Effector CD8-positive, alpha-beta T cell (primary cell): ENCODE data around the gene STT3A.
"Not testable (repeated sequence)": the region's sequence is repeated elsewhere in the genome, so short reads cannot be mapped to it uniquely, and the experiment has no call there.

Experiments
- DNase-seq: peaks from one replicate; lab custom pipeline; 2025; lab: John Stamatoyannopoulos, UW
- total RNA-seq, 4 experiments: gene quantifications; one replicate each; lab custom pipeline; 2026; lab: John Stamatoyannopoulos, UW

The STT3A gene
- total RNA-seq: 90.0 to 104 (median 93.9) reads per million in 4 experiments

DNA sequence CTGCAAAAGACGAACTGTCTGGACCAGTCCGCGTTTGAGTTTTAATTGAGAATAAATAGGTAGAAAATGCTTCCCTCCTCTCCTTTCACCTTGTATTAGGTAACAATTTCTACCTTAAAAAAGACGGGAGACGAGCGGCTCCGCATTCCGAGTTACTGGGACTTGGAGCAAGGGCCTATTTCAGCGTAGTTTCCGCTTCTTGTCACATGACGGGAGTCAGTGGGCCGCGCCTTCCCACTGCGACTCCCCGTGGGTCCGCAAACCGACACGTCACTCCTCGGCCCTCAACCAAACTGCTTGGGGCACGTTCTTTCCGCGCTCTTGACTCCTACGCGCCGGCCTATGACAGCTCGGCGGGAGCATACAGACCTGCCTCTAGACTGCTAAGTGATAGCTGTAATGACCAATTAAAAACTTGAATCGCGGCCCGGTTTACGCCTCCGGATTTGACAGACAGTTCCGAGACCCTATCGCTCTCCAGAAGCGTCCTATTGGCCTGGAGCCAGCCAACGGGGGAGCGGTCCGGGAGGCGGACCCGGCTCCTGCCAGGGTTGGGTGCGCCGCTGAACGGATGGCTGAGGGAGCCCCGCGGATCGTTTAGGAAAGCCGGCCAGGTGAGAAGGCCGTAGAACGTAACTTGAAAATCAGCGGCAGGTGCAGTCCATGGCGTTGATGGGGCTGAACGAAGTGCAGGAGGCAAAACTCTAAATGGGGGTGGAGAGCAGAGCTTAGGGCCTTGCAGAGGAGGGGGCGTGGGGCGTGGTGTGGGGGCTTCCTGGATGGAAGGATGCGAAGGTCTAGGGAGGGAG is at the start of gene STT3A:
TSS of gene STT3A (plus strand) at position 548 of the 809 bp plus-strand sequence. CDS start 3,064 bp downstream, outside the sequence.
- DNase-seq: peak; percentile 98

DNA sequence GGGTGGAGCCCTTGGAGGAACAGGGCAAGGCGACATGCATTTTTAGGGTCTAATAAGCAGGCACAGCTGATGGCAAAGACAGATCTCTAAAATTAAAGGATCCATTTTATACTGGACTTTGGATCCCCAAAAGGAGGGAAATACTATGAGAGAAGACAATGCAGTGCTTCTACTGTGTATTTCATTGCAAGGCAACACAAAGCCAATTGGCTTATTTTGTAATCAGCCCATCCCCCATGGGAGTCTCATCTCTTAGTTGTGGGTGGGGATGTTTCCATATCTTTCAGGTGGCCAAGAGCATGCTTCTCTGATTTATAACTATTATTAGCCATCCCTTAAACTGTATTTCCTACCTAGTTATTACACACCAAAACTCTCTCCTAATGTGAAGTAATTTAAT is 41.9 kb upstream of the STT3A start:
- DNase-seq: no peak

DNA sequence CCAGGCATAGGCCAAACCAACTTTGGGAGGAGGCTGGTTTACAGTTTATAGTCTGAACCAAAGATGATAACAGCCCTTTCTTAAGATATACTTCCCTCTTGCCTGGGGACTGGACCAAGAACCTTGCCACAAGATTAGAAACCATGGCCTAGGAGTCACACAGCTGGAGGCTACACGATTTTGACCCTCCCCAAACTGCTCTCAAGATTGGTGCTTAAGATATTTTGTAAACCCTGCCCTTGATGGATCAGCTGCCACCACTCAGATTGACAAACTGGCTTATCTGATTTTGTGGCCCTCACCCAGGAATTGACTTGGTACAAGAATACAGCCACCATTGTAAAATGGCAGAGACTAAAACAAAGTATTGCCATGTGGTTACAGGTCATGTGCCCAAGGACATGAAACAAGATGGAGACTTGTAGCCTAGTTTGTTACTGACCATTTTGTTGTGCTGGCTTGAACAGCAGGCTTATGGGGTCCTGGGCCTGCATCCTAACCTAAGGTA is 40.8 kb upstream of the STT3A start:
- no peak for DNase-seq

GRCh38 chr11:125552927-125553326 is 39.7 kb upstream of the STT3A start:
- DNase-seq: no peak

- no peak for DNase-seq
These were observed 39.3 kb upstream of the STT3A start for GRCh38 chr11:125553357-125553756.

DNA sequence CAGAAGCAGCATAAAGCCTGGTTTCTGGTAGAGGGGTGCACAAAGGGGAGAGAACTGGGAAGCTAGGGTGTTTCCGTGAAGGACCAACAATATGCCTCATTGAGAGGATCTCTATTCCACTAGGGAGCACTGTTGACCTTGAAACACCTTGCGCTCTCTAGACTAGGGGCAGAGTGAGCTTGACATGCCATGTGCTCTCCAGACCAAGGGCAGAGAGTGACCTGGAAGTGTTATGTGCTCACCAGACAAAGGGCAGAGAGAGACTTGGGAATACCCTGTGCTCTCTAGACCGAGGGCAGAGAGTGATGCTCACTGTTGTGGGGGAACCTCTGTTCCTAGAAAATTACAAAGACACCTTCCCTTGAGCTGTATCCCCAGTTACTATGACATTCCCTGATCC is 38.6 kb upstream of the STT3A start:
- no peak for DNase-seq

- no peak for DNase-seq
These were observed 32.8 kb upstream of the STT3A start for GRCh38 chr11:125559888-125560287.

- DNase-seq: no peak
These were observed 30.7 kb upstream of the STT3A start for GRCh38 chr11:125561924-125562323.

DNA sequence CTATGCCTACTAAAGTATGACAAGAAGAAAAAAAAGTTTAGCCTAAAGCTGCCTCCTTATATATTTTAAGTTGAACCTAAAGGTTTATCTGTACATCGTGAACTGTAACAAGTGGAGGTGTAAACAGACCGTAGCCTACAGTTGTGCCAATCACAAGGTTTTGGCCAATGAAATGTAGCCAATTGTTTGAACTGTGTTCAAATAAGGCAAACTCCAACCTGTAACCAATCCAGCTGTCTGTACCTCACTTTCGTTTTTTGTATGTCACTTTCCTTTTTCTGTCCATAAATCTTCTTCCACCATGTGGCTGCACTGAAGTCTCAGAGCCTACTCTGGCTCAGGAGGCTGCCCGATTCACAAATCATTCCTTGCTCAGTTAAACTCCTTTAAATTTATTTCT is 30.2 kb upstream of the STT3A start:
- no peak for DNase-seq

DNA sequence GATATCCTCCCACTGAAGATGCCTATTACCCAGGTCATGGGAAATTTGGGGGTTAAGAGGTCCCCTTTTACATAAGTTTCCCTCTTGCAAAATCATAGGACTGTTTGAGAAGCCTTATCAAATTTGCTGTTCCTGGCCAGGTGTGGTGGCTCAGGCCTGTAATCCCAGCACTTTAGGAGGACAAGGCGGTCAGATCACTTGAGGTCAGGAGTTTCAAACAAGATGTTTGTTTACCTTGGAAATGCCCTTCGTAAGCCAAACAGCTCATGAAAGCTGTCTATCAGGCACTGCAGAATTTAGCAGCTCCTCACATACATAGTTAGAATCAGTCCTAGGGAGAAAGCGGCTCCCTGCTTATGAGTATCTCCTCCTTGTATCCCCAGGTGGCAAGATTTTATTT is 28.3 kb upstream of the STT3A start:
- no peak for DNase-seq

DNA sequence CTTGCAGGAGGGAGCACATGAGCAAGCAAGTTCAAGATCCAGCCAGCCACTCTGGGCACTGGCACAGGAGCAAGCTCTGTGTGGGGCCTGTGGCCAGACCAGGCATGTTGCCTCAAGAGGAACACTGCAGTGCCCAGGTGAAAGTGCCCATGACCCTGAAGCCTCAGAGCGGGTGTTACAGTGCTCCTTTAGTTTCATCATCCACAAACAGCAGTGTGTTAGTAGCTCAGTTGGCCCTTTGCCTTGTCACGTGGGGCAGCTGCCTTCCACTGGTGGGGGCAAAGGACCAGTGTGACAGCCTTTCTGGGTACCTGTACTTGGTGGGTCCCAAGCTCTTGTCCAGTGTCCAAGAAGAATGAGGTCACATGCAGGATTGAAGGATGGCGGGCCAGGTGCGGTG is 26.4 kb upstream of the STT3A start:
- DNase-seq: no peak

DNA sequence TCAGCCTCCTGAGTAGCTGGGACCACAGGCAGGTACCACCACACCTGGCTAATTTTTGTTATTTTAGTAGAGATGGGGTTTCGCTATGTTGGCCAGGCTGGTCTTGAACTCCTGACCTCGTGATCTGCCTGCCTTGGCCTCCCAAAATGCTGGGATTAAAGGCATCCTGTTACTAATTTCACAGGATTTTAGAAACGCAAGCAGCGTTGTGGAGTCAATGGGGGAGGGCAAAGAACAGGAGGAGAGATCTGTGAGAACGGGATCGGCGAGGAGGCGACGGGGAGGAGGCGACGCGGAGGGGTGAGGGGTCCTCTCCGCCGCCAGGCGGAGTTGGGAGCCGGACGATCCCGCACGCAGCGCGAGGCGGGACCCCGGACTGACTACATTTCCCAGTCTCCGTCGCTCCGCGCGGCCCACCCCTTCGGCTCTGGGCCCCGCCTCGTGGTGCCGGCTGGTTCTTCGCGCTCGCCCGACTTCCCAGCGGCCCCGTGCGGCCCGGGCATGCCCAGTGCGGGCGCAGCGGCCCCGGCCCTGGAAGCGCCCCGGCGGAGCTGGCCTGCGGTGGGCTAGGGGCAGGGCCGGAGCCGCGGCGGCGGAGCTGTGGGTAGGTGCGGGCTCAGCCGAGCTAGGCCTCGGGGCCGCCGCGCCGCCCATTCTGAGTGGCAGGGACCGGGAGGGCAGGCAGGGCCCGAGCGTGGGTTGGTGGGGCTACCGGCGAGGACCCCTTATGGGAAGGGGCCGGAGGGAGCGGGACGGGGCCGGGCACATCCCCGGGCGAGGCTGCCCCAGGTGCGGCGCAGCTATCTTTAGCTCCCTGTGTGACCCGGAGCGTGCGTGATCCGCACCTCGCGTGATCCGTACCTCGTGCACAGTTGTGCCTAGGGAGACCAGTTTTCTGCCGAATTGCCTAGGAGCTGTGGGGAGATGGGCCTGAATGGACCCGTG is 23.4 kb upstream of the STT3A start, which contains the start of gene EI24:
TSS of gene EI24 (plus strand) at position 508 of the 945 bp plus-strand sequence. CDS start 3,051 bp downstream, outside the sequence.
- DNase-seq: peak; percentile 79

DNA sequence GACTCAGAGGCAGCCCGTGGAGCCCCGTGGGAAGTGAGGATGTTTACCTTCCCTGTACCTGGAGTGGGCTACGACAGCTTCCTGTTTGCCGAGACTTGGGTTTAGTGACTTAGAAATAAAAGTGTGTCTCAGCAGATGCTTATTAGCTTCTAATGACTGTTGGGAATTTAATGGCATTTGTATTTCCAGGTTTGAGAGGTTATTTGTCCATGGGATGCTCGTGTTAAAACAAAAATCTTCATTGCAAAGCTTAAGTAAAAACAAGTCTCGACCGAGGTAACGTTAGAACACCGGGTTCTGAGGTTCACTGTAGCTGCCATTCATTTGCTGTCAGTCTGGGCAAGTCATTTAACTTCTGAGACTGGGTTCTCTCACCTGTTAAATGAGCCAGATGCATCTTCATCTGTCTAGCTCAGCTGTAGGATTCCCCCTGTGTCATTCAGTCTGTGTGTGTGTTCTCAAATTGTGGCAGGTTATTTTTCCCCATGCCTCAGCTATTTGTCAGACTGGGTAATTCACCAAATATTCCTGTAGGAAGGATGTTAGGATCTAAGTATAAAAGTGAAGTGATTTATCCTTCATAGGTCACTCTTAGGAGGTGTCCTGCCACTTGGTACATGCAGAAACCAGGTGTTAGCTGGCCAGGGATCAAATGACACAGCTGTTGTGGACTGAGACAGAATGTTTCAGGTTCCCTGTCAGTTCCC is 22.6 kb upstream of the STT3A start:
- no peak for DNase-seq

- DNase-seq: no peak
These were observed 21.7 kb upstream of the STT3A start for GRCh38 chr11:125570952-125571351.

DNA sequence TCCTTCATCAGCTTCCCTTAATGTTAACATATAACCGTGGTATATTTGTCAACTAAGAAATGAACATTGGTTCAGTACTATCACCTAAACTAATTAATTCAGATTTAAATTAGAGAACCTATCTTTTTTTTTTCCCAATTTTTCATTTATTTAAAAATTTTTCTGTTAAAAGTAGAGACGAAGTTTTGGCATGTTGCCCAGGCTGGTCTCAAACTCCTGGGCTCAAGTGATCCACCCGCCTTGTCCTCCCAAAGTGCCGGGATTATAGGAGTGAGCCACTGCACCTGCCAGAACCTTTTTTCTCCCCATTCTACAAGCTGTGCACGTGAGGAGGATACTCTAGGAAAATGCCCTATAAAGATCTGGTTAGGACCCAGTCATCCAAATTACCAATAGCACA is 19.7 kb upstream of the STT3A start:
- no peak for DNase-seq

DNA sequence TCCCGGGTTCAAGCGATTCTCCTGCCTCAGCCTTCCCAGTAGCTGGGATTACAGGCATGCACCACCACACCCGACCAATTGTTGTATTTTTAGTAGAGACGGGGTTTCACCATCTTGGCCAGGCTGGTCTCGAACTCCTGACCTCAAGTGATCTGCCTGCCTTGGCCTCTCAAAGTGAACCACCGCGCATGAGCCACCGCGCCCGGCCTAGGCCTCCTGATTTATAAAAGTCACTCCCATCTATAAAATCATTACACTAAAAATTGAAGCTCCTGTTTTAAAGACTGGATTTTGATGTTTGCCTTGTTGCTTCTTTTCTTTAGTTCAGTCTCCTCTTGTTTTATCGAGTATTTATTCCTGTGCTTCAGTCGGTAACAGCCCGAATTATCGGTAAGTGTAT is 15.5 kb upstream of the STT3A start:
- DNase-seq: not testable (repeated sequence)

- DNase-seq: no peak
These were observed 13.9 kb upstream of the STT3A start for GRCh38 chr11:125578783-125579182.

GRCh38 chr11:125579811-125580210 is 12.8 kb upstream of the STT3A start:
- no peak for DNase-seq

DNA sequence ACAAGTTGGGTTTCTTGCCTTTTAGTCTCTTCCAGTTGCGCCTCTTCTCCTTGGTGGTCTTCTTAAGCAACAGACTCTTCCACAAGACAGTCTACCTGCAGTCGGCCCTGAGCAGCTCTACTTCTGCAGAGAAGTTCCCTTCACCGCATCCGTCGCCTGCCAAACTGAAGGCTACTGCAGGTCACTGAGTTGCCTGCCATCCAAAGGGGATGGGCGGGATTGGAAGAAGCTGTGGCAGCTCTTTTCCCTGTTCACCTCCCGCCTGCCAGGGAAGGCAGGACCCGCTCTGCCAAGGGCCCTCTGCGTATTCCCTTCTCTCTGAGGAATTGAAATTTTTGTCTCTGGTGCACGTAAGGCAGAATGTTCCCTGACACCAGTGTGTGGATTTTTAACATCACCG is 9.2 kb upstream of the STT3A start:
- no peak for DNase-seq

- DNase-seq: no peak
These were observed 7.2 kb upstream of the STT3A start for GRCh38 chr11:125585487-125585886.

- no peak for DNase-seq
These were observed 6.0 kb upstream of the STT3A start for GRCh38 chr11:125586623-125587022.

GRCh38 chr11:125587480-125587879 is 5.2 kb upstream of the STT3A start:
- DNase-seq: no peak
